ENCODE results near the gene RAC3.

Gene RAC3

DNA sequence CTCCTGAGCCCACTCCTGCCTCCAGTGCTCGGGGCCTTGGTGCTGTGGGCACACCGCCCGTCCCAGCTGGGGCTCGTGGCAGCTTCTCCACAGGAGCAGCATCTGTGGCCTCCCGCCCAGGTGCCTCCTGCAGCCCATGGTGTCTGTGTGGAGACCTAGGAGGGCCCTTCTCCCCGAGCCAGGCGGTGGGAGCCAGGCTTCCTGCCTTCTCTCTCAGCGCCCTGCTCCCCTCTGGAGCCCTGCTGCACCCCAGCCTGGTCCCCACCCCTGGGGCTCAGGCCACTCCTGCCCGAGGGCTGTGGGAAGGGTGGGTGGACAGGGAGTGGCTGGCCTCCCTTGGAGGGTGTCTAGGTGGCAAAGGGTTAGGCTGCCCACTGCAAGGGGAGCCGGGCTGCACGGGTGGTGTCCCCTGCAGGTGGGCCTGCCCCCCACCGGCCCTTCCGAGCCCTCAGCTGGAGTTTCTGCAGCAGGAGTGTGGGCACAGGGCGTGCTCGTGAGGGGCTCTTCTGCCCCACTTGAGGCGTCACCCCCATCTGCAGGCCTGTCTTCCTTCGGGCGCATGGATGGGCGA lies 19.8 kb upstream of the RAC3 start:
- no peak for FAIRE-seq
- no peak for DNase-seq (ENCODE audit: insufficient read length, low spot score)

DNA sequence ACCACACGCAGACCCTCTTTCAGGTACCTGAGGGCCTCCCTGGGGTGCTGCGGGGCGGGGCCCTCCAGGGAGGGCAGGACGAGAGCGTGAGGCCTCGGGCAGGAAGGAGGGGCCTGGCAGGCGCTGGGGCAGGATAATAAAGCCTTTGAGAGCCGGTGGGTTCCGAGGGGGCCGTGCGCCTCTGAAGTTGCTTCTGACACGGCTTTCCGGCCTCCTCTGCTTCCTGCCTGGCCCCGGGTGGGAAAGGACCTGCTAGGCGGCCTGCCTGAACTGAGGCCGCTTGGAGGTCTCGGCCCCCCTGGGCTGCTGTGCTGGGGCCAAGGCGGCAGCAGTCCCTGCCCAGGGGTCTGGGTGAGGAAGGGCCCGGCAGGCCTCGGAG lies 19.2 kb upstream of the RAC3 start:
- FAIRE-seq = no peak

DNA sequence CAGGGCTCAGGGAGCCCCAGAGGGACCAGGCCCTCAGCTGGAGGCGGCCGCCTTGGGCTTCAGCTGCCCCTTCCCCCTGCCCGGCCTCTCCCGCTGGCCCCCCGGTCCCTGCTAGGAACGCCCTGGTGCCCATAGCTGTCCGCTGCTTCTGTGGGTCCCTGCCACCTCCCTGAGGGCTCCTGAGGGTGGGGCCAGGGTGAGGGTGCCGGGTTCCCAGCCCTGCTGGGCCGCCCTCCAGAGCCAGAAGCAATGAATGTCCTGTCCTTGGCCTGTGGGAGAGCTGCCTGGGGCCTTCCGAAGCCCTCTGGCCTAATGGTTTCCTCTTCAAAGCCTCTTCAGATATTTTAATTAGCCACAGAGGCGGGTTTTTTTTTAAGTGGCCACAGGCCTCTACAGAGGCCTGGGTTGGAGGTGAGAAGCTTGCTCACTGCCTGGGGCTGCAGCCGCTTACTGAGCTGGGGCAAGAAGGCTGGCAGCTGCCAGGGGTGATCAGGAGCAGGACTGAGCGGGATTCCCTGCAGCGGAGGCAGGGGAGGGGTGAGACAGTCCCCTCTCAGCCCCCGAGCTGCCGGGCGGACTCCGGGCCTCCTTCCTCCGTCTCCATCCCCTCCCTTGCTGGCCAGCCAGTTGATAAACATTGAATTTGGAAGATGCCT lies 18.7 kb upstream of the RAC3 start:
- DNase-seq (ENCODE audit: insufficient read length, low spot score) = no peak
- no peak for FAIRE-seq

More for the DNA sequence above, 19.2 kb upstream of the RAC3 start:
- no peak for DNase-seq (ENCODE audit: insufficient read length, low spot score)

DNA sequence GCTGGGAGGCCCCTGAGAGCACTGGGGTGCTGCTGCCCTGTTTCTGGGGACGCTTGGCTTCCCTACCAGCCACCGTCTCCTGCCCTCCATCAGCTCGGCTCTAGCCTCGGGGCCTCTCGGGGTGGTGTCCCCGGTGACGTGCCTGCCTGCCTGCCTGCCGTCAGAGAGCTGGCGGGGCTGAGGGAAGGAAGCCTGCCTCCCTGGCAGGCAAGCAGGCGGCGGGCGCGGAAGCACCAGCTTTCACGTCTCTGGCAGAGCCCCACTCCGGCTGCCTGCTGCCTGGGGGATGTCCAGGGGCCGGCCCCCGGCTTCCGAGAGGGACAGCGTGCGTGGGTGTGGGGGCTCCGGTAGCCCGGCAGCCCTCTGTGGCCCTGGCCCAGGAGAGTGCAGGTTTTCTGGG lies 18.1 kb upstream of the RAC3 start:
- FAIRE-seq (no peak), DNase-seq (ENCODE audit: insufficient read length, low spot score) (no peak)

DNA sequence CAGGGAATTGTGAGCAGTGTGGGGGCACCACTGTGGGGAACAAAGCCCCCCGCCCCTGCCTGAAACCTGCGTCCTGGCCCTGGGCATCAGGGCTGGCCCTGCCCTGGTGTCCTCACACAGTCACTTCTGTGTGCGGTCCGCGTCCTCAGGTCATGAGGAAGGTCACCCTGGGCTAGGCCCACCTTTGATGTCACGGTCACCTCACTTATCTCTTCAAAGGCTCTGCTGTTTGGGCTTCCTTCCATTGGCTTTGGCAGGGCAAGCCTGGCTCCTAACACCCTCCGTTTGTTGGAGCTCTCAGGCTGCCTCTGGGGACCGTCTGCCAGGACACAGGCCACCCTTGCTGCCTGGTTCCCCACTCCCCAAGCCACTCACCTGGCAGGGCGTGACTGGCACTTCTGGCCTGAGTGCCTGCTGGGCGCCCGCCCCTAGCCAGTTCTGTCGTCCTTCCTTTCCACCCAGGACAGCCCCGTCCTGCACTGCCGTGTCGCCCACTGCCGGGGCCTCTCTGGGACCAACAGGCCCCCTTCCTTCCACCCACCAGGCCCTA lies 17.6 kb upstream of the RAC3 start:
- FAIRE-seq = no peak
- no peak for DNase-seq (ENCODE audit: insufficient read length, low spot score)

DNA sequence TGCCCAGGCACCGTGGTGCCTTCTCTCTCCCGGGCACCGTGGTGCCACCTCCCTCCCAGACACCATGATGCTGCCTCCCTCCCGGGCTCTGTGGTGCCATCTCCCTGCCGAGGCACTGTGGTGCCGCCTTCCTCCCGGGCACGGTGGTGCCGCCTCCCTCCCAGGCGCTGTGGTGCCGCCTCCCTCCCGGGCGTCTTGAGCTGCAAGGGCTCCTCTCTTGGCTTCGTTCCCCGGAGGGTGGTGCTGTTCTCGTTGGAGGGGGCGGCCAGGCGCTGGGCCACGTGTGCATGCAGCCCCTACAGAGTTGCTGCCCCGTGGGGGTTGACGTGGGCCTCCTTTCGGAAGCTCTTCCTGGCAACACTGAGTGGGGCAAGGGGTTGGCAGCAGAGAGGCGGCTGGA lies 17.0 kb upstream of the RAC3 start:
- no peak for FAIRE-seq
- no peak for DNase-seq (ENCODE audit: insufficient read length, low spot score)

DNA sequence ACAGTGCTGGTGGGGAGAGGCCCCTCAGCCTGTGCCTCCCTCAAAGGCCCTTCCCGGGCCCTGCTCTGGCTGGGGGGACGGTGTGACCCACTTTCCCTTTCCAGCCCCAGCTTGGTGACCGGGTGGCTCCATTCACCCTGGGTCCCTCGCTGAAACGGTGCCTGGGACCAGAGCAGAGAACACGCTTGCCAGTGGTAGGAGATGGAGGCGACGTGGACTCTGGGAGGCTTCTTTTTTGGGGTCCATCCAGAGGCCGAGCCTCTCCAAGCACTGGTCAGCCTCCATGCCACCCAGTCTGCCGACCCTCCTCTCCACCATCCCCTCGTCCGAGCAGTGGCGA lies 16.5 kb upstream of the RAC3 start:
- no peak for DNase-seq (ENCODE audit: insufficient read length, low spot score)
- no peak for FAIRE-seq

DNA sequence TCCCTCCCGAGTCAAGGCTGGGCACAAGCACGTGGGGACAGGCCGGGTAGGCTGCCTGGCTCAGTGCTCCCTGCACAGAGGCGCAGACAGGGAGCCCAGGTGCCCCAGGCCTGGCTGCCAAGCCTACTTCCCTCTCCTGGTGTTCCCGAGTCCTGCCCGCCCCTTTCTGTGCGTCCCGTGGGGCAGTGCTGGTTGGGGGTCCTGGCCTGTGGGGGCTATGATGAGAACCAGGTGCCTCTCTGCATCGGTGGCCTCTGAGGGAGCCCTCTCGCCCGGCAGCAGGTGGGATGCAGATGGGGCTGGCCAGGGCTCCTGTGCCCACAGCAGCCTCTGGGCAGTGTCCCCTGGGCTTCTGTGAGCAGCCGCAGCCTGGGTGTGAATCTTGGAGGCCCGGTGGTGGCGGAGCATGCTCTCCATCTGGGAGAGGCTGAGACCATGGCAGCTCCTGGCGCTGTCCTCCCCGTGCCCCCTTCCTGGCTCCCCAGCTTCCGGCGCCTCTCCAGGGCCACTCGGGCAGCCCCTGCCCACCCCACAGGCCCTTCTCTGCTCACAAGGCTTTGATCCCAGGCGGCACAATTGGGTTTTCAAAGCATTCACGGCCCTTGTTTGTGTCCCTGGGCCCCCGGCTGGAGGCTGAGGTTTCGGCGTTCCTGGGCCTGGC lies 16.0 kb upstream of the RAC3 start:
- DNase-seq (ENCODE audit: insufficient read length, low spot score) = no peak
- FAIRE-seq = no peak

DNA sequence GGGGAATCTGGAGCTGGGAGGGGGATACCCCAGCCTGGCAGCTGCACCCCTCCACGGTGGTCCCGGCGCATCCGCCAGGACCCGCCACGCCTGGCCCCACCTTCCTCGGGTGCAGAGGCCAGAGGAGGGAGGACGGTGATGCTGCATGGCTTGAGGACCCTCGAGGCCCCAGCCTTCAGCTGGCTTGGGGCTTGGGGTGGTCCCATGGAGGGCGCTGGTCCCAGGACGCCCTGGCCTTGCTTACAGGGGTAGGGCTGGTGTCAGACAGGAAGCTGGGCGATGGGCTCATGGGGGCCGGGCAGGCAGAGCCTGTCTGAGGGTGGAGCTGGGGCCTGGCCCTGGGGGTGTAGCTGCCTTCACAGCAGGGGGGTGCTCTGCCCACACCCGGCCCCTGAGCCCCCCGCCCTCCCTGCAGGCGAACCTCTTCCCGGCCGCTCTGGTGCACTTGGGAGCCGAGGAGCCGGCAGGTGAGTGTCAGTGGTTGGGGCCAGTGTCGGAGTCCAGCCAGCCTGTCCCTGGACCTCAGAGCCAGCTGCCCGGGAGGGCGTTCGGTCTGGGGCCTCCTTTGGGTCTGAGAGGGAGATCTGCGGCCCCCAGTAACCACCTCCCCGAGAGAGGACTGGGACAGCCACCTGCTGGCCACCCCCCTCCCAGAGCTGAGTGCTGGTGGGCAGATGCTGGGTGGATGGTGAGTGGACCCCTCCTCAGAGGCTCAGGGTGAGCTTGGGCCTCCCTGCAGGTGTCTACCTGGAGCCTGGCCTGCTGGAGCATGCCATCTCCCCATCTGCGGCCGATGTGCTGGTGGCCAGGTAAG lies 15.2 kb upstream of the RAC3 start:
- no peak for FAIRE-seq
- DNase-seq (ENCODE audit: insufficient read length, low spot score) = no peak

DNA sequence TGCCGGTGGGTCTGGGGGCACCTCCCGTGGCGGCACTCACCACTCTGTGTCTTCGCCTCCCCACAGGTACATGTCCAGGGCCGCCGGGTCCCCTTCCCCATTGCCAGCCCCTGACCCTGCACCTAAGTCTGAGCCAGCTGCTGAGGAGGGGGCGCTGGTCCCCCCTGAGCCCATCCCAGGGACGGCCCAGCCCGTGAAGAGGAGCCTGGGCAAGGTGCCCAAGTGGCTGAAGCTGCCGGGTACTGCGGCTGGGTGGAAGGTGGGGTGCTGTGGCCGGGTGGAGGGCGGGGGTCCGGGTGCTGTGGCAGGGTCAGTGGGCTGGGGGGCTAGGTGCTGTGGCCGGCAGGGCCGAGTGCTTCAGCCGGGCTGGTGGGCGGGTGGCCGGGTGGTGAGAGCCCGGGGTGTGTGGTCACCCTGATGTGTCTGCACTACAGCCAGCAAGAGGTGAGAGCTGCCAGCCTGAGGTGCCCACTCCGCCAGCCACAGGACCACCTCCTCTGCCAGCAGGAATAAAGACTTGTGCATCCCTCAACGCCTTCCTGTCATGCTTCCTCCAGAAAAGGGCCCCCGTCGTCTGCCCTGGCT lies 14.5 kb upstream of the RAC3 start:
- no peak for FAIRE-seq
- no peak for DNase-seq (ENCODE audit: insufficient read length, low spot score)

DNA sequence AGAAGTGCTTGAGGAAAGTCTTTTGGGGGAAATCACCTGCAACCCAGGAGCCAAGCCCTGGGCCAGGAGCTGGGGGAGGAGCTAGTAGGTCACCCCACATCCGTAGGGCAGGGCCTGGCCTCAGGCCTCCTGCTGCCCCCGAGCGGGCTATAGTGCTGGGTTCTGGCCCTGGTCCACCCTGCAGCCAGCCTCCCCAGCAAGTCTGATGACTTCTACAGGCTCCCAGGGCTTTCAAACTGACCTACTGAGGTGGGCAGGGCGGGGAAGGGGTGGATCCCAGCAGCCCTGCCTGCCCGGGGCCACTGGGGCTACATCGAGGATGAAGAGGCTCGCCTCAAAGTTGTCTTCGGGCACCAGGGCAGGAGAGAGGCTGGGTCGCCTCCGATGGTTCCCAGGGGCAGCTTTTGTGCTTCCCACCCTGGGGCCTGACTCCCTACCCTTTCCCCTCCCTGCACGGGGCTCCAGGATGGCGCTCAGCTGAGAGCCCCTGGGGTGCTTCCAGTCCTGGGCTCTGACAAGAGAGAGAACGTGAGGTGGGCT lies 13.8 kb upstream of the RAC3 start:
- no peak for FAIRE-seq
- DNase-seq (ENCODE audit: insufficient read length, low spot score) = no peak

DNA sequence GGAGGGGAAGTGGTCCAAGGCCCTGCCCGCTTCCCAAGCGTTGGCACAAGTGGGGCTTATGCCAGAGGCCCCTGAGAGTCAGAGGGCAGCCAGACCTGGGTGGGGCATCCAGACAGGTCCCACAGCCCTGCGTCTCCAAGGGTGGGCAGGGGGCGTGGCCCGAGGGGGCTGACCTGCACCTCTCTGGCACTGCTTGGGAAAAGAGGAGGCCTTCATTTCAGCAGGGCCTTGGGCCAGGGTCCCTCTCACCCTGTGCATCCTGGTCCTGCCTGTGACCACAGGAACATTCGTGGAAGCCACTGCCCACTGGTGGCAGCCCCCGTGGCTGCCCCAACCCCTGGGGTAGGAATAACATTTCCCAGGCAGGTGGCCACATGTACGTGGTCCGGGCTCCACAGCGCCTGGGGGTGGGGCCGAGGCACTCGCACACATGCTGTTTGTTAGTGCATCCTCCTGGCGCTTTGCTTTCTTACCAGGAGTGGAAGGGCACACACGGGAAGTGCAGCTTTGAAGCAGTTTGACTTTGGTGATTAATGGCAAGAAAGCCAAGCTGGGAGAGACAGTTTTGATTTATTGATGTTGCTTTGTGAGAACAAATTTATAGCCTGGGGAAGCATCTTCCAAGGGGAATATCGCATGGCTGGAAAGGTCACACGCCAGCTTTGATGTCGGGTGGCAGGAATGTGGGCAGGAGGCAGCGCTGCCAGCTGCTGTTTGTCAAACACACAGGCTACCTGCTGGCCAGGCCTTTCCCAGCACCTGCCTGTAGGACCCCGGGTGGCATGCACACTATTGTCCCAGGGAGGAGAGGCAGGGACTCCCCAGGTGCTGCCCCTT lies 13.1 kb upstream of the RAC3 start:
- FAIRE-seq = no peak
- DNase-seq (ENCODE audit: insufficient read length, low spot score) = no peak

DNA sequence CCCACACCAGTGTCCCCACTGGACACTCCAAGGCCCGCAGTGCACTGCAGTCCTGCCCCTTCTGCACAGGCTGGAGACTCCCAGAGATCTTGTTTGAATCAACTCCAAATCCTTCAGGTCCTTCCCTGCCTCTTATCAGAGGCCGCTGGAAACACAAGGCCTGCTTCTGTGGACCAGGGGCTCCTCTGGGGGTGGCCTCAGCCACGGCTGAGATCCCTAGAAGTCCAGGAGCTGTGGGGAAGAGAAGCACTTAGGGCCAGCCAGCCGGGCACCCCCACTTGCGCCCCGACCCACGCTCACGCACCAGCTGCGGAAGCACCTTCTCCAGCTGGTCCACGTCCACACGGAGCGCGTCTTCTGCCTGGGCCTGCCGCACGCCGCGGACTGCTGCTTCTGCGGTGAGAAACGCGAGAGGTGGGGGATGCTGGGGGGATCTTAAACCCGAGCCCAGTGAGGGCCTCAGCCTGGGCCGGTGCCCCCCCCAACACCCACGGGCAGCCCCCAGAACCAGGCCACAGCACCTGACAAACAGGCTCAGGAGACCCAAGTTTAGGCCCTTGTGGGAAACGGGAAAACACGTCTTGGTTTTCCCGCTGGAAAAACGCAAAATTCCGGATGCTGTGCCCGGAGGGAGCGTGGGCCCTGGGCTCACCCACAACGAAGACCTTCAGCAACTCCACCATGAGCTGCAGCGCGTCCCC lies 12.3 kb upstream of the RAC3 start:
- FAIRE-seq (no peak), DNase-seq (ENCODE audit: insufficient read length, low spot score) (no peak)

DNA sequence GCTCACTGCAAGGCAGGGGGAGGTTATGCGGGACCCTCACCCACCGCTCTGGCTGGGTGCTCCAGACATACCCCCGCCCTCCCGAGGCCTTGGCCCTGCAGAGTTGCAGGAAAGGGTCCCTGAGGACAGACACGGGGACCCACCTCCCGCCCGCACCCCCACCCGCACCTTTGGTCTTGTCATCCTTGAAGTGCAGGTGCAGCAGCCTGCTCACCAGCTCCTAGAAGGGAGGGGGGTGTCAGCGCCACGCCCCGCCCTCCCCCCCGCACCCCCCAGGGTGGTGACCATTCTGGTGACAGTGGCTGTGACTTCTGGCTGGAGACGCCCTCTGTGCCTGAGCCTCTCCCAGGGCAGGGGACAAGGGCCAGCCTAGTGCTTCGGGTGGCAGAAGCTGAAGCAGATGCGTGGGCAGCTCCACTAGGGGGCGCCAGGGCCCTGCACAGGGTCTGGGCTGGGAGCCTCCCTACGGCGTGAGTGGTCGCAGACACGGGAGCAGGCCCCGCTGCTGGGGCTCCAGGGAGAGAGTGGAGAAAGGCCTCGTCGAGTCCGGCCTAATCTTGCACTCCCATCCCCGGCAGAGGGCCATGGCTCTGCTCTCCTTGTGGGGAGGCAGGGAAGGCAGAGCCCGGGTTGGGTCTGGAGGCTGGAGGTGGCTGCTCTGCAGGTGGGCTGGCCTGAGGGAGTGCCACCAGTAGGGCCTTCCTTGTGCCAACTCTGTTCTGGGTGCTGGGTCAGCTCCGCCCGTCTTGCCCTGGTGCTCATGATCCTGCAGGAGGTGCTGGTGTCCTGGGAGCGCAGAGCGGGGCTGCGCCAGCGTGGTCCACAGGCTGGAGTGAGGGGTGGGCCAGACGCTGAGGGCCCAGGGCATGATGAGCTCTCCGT lies 11.5 kb upstream of the RAC3 start:
- DNase-seq (ENCODE audit: insufficient read length, low spot score) = peak; percentile 90
- no peak for FAIRE-seq

DNA sequence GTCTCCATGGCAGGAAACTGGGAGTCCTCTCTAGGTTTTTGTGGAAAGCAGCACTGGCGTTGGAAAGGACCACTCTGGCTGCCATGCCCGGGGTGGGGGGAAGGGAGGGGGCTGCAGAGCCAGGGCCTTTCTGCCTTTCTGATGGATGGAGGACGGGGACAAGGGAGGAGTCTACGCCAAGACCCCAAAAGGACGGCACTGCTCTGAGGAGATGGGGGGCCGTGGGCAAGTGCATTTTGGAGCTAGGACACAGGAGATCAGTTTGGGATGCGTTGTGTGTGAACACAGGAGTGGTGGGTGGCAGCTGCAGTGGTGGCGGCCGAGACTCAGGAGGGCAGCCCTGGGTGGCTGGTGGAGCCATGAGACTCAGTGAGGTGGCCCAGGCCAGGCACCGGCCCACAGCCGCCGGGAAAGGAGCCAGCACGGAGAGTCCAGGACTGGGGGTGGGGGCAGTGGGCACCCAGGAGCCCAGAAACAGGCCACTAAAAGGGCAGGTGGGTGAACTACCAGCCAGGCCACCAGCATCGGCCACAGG lies 10.8 kb upstream of the RAC3 start:
- DNase-seq (ENCODE audit: insufficient read length, low spot score) = no peak
- no peak for FAIRE-seq

DNA sequence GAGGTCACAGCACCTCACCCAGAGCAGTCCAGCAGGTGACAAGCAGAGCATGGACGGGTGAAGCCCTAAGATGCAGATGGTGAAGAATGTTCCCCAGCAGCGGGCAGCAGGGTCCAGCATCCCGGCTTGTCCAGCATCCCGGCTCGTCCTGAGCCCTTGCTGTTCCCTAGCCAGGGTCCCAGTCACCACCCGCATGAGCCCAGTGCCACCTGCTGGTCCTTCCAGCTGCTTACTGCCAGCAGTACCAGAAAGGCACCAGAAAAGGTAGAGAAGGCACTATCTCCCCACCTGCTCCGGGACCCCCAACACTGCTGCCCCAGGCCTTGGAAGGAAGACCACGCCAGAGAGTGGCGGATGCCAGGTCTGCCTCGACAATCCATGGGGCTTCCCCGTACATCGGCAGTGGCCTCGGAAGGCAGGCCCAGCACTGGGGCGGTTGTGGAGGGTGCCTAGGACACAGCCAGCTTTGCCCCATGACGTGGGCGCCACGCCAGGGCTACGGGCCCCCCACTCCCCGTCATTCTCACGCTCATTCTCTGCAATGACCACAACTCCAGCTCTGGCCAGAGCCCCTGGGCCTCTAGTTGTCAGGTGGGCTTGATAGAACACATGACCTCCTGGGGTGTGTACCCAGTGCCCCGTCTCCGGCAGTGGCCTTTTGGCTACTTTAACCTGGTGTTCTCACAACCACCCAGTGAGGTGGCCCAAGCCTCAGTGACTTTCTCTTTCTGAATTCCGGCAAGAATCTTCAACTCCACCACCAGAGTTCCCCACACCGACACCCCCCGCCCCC lies 10.2 kb upstream of the RAC3 start:
- FAIRE-seq (peak; percentile 69), DNase-seq (ENCODE audit: insufficient read length, low spot score) (no peak)

DNA sequence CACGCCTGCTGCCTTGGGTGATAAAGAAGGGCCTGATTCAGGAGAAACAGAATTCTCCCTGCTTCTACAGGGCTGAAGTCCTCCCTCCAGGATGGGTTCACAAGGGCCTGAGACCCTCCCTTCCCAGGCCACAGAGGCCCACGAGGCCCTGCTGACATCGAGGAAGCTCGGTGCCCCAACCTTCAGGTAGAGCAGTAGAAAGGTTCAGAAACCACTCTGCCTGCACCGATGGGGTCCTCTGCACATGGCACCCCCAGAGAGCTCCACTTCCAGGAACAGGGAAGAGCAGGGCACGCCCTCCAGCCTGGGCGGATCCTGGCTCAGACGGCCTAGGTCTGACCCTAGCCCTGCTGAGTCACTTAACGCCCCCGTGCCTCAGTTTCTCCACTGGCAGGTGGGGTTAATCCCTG lies 9.6 kb upstream of the RAC3 start:
- FAIRE-seq (peak; percentile 58), DNase-seq (ENCODE audit: insufficient read length, low spot score) (no peak)

Measured in GM19239 (cell line).